ENCODE data around the gene CFAP107. TPM values are rescaled to one million over a fixed set of nuclear protein-coding genes. Genes with fewer than 3 reads are reported as not detected.
A peak's percentile ranks its signal among the peaks of the same experiment; 100 is the strongest.

CFAP107 gene
- total and polyA plus RNA-seq, 2 of the 4 experiments (the other 2 are of a cell fraction): not detected

DNA sequence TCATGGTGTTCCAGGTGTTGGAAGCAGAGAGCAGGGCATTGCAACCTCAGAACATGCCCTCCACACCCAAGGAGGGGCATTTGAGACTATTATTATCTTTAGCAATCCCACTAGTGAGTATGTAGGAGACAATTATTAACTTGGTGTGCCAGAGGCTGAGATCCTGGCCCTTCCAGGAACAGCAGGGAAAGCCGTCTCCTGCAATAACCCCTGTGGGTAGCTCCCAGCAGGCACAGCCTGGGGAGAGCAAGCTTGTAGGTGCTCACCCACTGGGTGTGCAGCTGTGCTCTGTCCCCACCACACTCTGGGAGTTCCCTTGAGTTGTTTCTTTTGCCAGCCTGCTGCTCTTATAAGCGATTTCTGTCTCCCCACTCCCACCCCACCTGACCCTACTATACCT lies 10.3 kb downstream of the CFAP107 start:
- BruUV-seq (replicated peaks): no TSS peak
- Histone ChIP-seq H3K4me3 (ENCODE audit: insufficient read depth, low read depth, low read length) (no peak overlapping the region), H4K20me1 (ENCODE audit: insufficient read depth, low read length) (no peaks in the 10 kb centered on the region), H3K9ac (ENCODE audit: low read depth, low read length) (no peak overlapping the region), H3K9me1 (ENCODE audit: insufficient read depth, low read length) (no peaks in the 10 kb centered on the region), H2BK120ac (ENCODE audit: low read depth, low read length) (no peak overlapping the region), H2BK20ac (ENCODE audit: low read depth, low read length) (no peak overlapping the region), H3K23ac (ENCODE audit: low read depth, low read length) (no peak overlapping the region), H2AK9ac (replicated peaks; ENCODE audit: low read depth, low read length, poor library complexity) (no peak overlapping the region), H3K79me1 (ENCODE audit: low read depth in 1 of 2, low read length in 2 of 2) (no peaks in the 10 kb centered on the region), H4K91ac (ENCODE audit: insufficient read depth, low read depth, low read length) (no peak overlapping the region), H2AK5ac (ENCODE audit: low read depth, low read length) (no peak overlapping the region), H3K27me3 (ENCODE audit: control insufficient read depth, insufficient read depth, low read length) (no peaks in the 10 kb centered on the region), H2AFZ (replicated peaks; ENCODE audit: low read length, poor library complexity) (peak overlapping the region; percentile 23), H2BK5ac (ENCODE audit: low read depth, low read length, poor library complexity, severe bottlenecking) (no peak overlapping the region), H3K27ac (ENCODE audit: insufficient read depth, low read length) (no peak overlapping the region), H3K4ac (ENCODE audit: low read depth, low read length) (no peak overlapping the region), H4K5ac (ENCODE audit: low read depth, low read length) (no peak overlapping the region), H3K56ac (ENCODE audit: extremely low read depth, insufficient read depth, low read length) (no peak overlapping the region), H3K14ac (replicated peaks; ENCODE audit: low read depth, low read length) (no peak overlapping the region), H4K8ac (ENCODE audit: low read depth in 2 of 2, low read length in 2 of 2) (no peak overlapping the region), H3K4me2 (ENCODE audit: low read depth, low read length) (no peak overlapping the region), H3K36me3 (ENCODE audit: control insufficient read depth, insufficient read depth, low read length) (no peaks in the 10 kb centered on the region), H3K4me1 (ENCODE audit: control insufficient read depth, insufficient read depth, low read length) (no peaks in the 10 kb centered on the region), H3K18ac (ENCODE audit: low read depth, low read length) (no peak overlapping the region), H2BK15ac (ENCODE audit: low read depth, low read length) (no peak overlapping the region), H3K9me3 (ENCODE audit: control insufficient read depth, insufficient read depth, low read length) (peaks cover 18% of the 10 kb centered on the region)
- in situ Hi-C loops (cut with MboI; ENCODE audit: low sequenced_read_pairs): no loop called here
- no peak for ATAC-seq (ENCODE audit: low read depth)
- no peak for DNase-seq
- intact Hi-C loops (cut with micrococcal nuclease): no loop called here
- TF ChIP-seq BHLHE40 (IDR thresholded peaks at IDR 0.05; ENCODE audit: low read depth, low read length): no peak
- TF ChIP-seq, protein P1, sequence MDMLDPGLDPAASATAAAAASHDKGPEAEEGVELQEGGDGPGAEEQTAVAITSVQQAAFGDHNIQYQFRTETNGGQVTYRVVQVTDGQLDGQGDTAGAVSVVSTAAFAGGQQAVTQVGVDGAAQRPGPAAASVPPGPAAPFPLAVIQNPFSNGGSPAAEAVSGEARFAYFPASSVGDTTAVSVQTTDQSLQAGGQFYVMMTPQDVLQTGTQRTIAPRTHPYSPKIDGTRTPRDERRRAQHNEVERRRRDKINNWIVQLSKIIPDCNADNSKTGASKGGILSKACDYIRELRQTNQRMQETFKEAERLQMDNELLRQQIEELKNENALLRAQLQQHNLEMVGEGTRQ (IDR thresholded peaks at IDR 0.05; ENCODE audit: low read depth, low read length): no peak
- TF ChIP-seq RAD21 (IDR thresholded peaks at IDR 0.05; ENCODE audit: low read length): no peak
- no peak for TF ChIP-seq RCOR1 (IDR thresholded peaks at IDR 0.05; ENCODE audit: insufficient replicate concordance, low read length)
- TF ChIP-seq, protein P2, sequence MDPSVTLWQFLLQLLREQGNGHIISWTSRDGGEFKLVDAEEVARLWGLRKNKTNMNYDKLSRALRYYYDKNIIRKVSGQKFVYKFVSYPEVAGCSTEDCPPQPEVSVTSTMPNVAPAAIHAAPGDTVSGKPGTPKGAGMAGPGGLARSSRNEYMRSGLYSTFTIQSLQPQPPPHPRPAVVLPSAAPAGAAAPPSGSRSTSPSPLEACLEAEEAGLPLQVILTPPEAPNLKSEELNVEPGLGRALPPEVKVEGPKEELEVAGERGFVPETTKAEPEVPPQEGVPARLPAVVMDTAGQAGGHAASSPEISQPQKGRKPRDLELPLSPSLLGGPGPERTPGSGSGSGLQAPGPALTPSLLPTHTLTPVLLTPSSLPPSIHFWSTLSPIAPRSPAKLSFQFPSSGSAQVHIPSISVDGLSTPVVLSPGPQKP (IDR thresholded peaks at IDR 0.05; ENCODE audit: borderline replicate concordance, low read depth, low read length): no peak
- no peak for TF ChIP-seq MAFK (IDR thresholded peaks at IDR 0.05; ENCODE audit: low read depth, low read length)
- no peak for TF ChIP-seq POLR2A (IDR thresholded peaks at IDR 0.05; ENCODE audit: low read depth, low read length)
- no peak for TF ChIP-seq CEBPB (IDR thresholded peaks at IDR 0.05; ENCODE audit: low read depth, low read length)
- TF ChIP-seq FOS (IDR thresholded peaks at IDR 0.05; ENCODE audit: low read depth, low read length): no peak
- no peak for TF ChIP-seq SMC3 (IDR thresholded peaks at IDR 0.05; ENCODE audit: low read depth, low read length)
- no peak for TF ChIP-seq RFX5 (IDR thresholded peaks at IDR 0.05; ENCODE audit: low read depth, low read length)
- TF ChIP-seq, protein P3, sequence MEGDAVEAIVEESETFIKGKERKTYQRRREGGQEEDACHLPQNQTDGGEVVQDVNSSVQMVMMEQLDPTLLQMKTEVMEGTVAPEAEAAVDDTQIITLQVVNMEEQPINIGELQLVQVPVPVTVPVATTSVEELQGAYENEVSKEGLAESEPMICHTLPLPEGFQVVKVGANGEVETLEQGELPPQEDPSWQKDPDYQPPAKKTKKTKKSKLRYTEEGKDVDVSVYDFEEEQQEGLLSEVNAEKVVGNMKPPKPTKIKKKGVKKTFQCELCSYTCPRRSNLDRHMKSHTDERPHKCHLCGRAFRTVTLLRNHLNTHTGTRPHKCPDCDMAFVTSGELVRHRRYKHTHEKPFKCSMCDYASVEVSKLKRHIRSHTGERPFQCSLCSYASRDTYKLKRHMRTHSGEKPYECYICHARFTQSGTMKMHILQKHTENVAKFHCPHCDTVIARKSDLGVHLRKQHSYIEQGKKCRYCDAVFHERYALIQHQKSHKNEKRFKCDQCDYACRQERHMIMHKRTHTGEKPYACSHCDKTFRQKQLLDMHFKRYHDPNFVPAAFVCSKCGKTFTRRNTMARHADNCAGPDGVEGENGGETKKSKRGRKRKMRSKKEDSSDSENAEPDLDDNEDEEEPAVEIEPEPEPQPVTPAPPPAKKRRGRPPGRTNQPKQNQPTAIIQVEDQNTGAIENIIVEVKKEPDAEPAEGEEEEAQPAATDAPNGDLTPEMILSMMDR (conservative IDR thresholded peaks at IDR 0.05; ENCODE audit: low read depth, low read length): no peak
- 43% methylated on average over 1 of the region's 2 CpGs; no CpG with 5 or more reads in 1 of the 2 experiments for WGBS, 2 experiments (ENCODE audit: extremely low coverage in 2 of 2, insufficient read length in 1 of 2)
- ChIA-PET POLR2A (ENCODE audit: unreplicated experiment) (no interaction called here), CTCF (interaction anchor here (0.7 kb wide), 1 partner anchor 8 kb away, joined by 3 read pairs; no protein-coding TSS in a partner anchor)
- dilution Hi-C loops (cut with HindIII; ENCODE audit: low sequenced_read_pairs, unreplicated experiment): no loop called here

Data from IMR-90 (cell line).